NCI-H82 (cell line): ENCODE measurements around the gene MAGI2.

Source experiments
- DNase-seq: peaks from one replicate; lab custom pipeline; 2025; lab: John Stamatoyannopoulos, UW

Gene MAGI2

GRCh38 chr7:77989981-77990566, 1463.4 kb downstream of the MAGI2 start:
- peak; percentile 31 for DNase-seq

GRCh38 chr7:77985974-77986339, 1467.5 kb downstream of the MAGI2 start:
- no peak for DNase-seq

GRCh38 chr7:77985232-77985973, 1468.1 kb downstream of the MAGI2 start:
- no peak for DNase-seq

GRCh38 chr7:77983973-77984372, 1469.5 kb downstream of the MAGI2 start:
- no peak for DNase-seq

- DNase-seq, result no peak
These were observed 1470.4 kb downstream of the MAGI2 start for GRCh38 chr7:77982926-77983550.

- no peak for DNase-seq
These were observed 1473.3 kb downstream of the MAGI2 start for GRCh38 chr7:77980087-77980713.

- no peak for DNase-seq
These were observed 1474.2 kb downstream of the MAGI2 start for GRCh38 chr7:77979219-77979618.

GRCh38 chr7:77975672-77976480, 1477.6 kb downstream of the MAGI2 start:
- DNase-seq, result no peak

GRCh38 chr7:77971726-77972125, 1481.7 kb downstream of the MAGI2 start:
- no peak for DNase-seq

GRCh38 chr7:77967429-77967828, 1486.0 kb downstream of the MAGI2 start:
- DNase-seq, result no peak
